Rectal smooth muscle tissue (tissue), 1 donor: ENCODE results near the gene FNDC7.

Experiments used
- H3K27ac ChIP-seq: one replicate; pipeline ENCODE4 v1.7.0; 2013; ENCODE audit warnings: low read depth, low read length, inconsistent platforms
- H3K27me3 ChIP-seq: one replicate; pipeline ENCODE4 v1.7.0; 2013; ENCODE audit warnings: low read length; ENCODE audit not compliant: control insufficient read depth, insufficient read depth
- H3K36me3 ChIP-seq: one replicate; pipeline ENCODE4 v1.7.0; 2013; ENCODE audit warnings: low read length; ENCODE audit not compliant: control insufficient read depth, insufficient read depth
- H3K4me1 ChIP-seq: one replicate; pipeline ENCODE4 v1.7.0; 2013; ENCODE audit warnings: low read length; ENCODE audit not compliant: control insufficient read depth, insufficient read depth
- H3K4me3 ChIP-seq: one replicate; pipeline ENCODE4 v1.7.0; 2013; ENCODE audit warnings: low read length
- H3K9ac ChIP-seq: one replicate; pipeline ENCODE4 v1.7.0; 2013; ENCODE audit warnings: low read length

FNDC7 gene

GRCh38 chr1:108728327-108728923, 15.7 kb downstream of the FNDC7 start:
- H3K9ac ChIP-seq = no peak overlapping the region
- no peaks in the 10 kb centered on the region for H3K36me3 ChIP-seq
- H3K4me3 ChIP-seq = no peak overlapping the region
- no peaks in the 10 kb centered on the region for H3K27me3 ChIP-seq
- H3K27ac ChIP-seq = no peak overlapping the region
- no peaks in the 10 kb centered on the region for H3K4me1 ChIP-seq

DNA sequence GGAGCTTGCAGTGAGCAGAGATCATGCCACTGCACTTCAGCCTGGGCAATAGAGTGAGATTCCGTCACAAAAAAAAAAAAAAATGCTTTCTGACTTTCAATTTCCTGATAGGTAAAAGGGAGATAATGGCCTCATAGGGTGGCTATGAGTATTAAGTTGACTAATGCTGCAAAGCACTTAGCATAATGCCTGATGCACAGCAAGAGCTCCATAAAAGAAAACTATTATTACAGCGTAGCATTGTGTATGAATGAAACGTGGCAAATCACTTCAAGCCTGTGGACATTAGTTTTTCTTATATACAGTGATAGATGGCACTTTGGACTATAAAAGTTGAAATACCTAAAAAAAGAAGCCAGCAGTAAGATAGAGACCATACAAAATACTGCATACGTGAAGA, 16.8 kb downstream of the FNDC7 start:
- Histone ChIP-seq H3K9ac (no peak overlapping the region), H3K4me1 (no peaks in the 10 kb centered on the region), H3K27ac (no peak overlapping the region)

GRCh38 chr1:108732398-108732797, 19.7 kb downstream of the FNDC7 start:
- no peak overlapping the region for H3K4me3 ChIP-seq
- H3K4me1 ChIP-seq = no peaks in the 10 kb centered on the region
- H3K27ac ChIP-seq = no peak overlapping the region
- H3K27me3 ChIP-seq = no peaks in the 10 kb centered on the region
- H3K36me3 ChIP-seq = no peaks in the 10 kb centered on the region
- H3K9ac ChIP-seq = no peak overlapping the region

More for the DNA sequence above, 16.8 kb downstream of the FNDC7 start:
- Histone ChIP-seq H3K36me3 (no peaks in the 10 kb centered on the region), H3K4me3 (no peak overlapping the region), H3K27me3 (no peaks in the 10 kb centered on the region)

- no peak overlapping the region for H3K27ac ChIP-seq
- no peaks in the 10 kb centered on the region for H3K36me3 ChIP-seq
- H3K9ac ChIP-seq = no peak overlapping the region
- no peaks in the 10 kb centered on the region for H3K4me1 ChIP-seq
- no peak overlapping the region for H3K4me3 ChIP-seq
- no peaks in the 10 kb centered on the region for H3K27me3 ChIP-seq
Measured at GRCh38 chr1:108734171-108734865, 21.6 kb downstream of the FNDC7 start.

DNA sequence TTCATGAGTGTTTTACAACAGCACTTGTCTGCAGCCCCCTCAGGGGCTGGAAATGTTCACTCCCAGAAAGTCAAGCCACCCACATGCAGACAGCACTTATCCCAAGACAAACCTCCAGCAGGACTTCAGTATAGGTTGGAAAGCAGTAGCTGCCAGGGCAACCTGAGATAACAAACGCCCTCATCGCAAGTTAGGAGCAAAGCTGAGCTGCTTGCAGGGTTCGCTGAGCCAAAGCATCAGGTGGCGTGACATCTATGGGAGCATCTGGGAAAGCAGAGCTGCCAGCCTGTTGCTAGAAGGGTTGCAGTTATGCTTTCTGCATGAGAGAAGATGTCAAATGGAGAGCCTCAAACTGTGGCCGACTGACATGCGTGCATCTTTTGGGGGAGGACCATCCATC, 29.5 kb downstream of the FNDC7 start:
- no peak overlapping the region for H3K4me3 ChIP-seq

DNA sequence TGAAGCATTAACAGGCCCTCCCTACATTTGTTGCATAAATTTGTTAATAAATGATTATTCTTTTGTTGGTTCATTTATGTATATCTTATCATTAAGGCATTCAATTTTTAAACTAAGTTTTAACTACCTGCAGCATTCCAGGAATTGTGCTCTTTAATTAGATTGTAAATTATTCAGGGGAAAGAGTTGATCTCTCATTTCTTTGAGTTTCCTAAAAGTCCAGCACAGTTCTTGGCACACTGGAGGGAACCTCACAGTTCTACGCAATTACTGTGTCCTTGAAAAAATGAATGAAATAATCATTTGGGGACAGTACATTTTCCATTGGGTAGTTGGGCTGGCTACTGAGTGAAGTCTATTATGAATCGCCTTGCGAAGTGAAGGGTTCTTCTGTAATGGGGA, 33.3 kb downstream of the FNDC7 start:
- Histone ChIP-seq H3K4me3 (peak overlapping the region; percentile 32), H3K27me3 (no peaks in the 10 kb centered on the region), H3K9ac (no peak overlapping the region), H3K27ac (peak overlapping the region; percentile 38), H3K4me1 (peaks cover 3% of the 10 kb centered on the region), H3K36me3 (no peaks in the 10 kb centered on the region)

More for the DNA sequence above, 29.5 kb downstream of the FNDC7 start:
- H3K27ac ChIP-seq = no peak overlapping the region
- H3K4me1 ChIP-seq = no peaks in the 10 kb centered on the region
- no peak overlapping the region for H3K9ac ChIP-seq
- H3K27me3 ChIP-seq = no peaks in the 10 kb centered on the region
- H3K36me3 ChIP-seq = no peaks in the 10 kb centered on the region

DNA sequence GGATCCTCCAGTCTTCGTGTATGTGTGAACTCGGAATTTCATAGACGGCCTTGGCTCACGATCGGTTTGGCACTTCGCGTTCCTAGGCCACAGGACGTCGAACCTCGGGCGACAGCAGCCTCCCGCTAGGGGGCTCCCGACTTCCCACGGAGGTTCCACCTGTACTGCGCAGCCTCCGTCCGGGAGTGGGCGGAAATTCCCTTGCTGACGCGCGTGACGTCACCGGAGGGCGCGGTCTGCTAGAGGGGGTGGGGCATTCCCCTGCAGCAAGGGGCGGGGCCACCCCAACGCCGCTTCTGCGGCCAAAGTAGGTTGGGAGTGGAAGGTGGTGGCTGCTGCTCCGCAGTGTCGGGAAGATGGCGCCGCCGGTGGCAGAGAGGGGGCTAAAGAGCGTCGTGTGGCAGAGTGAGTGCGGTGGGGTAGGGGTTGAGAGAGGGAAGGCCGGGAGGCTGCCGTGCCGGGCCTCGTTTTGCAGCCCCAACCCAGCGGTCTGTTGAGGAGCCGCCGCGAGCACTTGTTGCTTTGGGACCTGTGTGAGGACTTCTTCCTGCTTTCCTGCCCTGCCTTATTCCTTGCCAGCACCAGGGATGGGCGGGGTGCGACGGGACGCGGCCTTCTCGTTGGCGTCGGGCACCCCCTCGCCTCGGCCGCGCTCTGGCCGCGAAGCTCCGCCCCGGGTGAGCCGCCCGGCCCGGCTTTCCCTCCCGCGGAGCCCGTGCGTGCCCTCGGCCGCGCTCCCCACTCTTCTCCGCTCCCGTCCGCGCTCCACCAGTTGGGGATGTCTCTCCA, 33.9 kb downstream of the FNDC7 start, which contains the start of gene STXBP3:
TSS of gene STXBP3 (plus strand) at position 293 of the 789 bp plus-strand sequence. CDS start at position 357, 64 bp downstream.
- no peaks in the 10 kb centered on the region for H3K36me3 ChIP-seq
- H3K27ac ChIP-seq = peak within 1 kb of the TSS; percentile 96
- peak within 1 kb of the TSS; percentile 97 for H3K9ac ChIP-seq
- H3K27me3 ChIP-seq = no peaks in the 10 kb centered on the region
- H3K4me3 ChIP-seq = peak within 1 kb of the TSS; percentile 92
- peaks cover 5% of the 10 kb centered on the region for H3K4me1 ChIP-seq

DNA sequence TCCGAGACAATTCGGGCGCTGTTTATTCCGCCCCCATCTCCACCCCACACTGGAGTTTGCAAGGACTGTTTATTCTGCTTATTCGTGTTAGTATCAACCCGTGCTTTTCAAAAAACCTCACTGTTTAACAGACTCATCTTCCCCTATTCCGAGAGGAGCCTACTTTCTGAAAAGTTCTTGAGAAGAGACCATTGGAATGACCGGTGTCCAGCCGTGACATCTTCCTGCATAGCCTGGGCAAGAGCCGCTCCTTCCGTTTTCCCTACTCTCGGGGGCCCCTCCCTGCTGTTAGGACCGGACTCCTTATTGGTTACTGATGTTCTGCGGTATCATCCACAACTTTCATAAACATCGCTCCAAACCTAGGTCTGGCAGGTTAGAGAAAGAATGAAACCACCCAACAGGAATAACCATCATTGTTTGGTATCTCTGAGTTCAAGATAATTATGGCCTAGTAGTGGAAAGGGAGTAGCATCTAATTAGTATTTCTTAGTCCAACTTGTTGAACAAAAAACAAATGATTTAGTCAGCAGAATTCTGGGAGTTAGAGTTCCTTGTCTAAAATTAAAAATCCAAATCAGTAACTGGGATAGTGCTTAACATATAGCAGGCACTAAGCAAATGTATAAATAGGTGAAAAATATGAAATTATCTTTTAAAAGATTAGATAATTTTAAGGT, 34.6 kb downstream of the FNDC7 start:
- H3K27ac ChIP-seq = peak overlapping the region; percentile 96
- H3K4me3 ChIP-seq = peak overlapping the region; percentile 92
- H3K27me3 ChIP-seq = no peaks in the 10 kb centered on the region
- H3K4me1 ChIP-seq = peaks cover 5% of the 10 kb centered on the region
- H3K36me3 ChIP-seq = no peaks in the 10 kb centered on the region
- peak overlapping the region; percentile 97 for H3K9ac ChIP-seq

DNA sequence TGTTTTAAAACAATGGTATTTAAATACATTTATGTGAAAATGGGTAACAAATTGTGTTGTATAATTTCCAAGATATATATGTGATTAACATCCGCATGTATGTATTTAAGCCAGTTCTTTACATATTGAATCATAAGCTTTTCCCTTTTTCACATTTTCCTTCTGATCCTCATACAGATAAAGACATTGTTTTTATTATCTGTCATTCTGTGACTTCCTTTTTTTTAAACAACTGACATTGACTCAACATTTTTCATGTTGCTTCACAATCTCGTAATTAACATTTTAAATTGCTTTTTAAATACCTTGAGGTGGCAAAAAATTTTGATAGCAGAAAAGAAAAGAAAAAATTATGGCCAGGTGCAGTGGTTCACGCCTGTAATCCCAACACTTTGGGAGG, 35.2 kb downstream of the FNDC7 start:
- Histone ChIP-seq H3K27me3 (no peaks in the 10 kb centered on the region), H3K4me3 (no peak overlapping the region), H3K36me3 (peaks cover 2% of the 10 kb centered on the region), H3K27ac (no peak overlapping the region), H3K9ac (no peak overlapping the region), H3K4me1 (peaks cover 5% of the 10 kb centered on the region)

GRCh38 chr1:108749081-108749480, 36.4 kb downstream of the FNDC7 start:
- peaks cover 2% of the 10 kb centered on the region for H3K36me3 ChIP-seq
- no peak overlapping the region for H3K27ac ChIP-seq
- H3K9ac ChIP-seq = no peak overlapping the region
- H3K27me3 ChIP-seq = no peaks in the 10 kb centered on the region
- H3K4me3 ChIP-seq = no peak overlapping the region
- H3K4me1 ChIP-seq = peaks cover 5% of the 10 kb centered on the region

DNA sequence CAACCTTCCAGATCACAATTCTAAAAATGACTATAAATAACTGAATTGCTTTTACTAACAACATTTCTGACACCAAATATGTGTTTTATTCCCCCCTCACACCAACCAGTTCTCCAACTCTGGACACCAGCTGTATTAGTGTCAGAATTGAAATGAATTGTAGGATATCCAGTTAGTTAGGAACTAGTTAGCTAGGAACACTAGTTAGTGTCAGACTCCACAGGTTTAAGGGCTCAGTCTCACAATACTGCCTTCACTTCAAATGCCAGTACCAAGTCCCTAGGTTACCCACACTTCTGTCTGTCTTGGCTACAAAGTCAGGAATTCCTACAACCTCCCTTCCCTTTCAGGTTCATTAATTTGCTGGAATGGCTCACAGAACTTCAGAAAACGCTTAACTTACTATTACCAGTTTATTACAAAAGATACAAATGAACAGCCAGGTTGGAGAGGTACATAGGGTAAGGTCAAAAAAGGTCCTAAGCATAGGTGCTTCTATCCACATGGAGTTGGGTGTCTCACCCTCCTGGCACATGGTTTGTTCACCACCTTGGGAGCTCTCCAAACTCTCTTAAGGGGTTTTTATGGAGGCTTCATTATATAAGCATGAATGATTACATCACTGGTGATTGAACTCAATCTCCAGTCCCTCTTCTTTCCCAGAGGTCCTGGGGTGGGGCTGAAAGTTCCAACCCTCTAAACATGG, 37.9 kb downstream of the FNDC7 start:
- H3K27ac ChIP-seq = no peak overlapping the region
- H3K36me3 ChIP-seq = peaks cover 2% of the 10 kb centered on the region
- H3K27me3 ChIP-seq = no peaks in the 10 kb centered on the region
- H3K4me1 ChIP-seq = peaks cover 5% of the 10 kb centered on the region
- H3K4me3 ChIP-seq = no peak overlapping the region
- no peak overlapping the region for H3K9ac ChIP-seq
